HG03039 (cell line): ENCODE measurements around the gene LRBA.

Source experiments
- ATAC-seq: cut with Tn5 transposase; IDR thresholded peaks from one replicate; pipeline ENCODE4 v1.9.1; 2021; ENCODE audit warnings: mild to moderate bottlenecking, moderate library complexity; ENCODE audit not compliant: unreplicated experiment

LRBA gene

DNA sequence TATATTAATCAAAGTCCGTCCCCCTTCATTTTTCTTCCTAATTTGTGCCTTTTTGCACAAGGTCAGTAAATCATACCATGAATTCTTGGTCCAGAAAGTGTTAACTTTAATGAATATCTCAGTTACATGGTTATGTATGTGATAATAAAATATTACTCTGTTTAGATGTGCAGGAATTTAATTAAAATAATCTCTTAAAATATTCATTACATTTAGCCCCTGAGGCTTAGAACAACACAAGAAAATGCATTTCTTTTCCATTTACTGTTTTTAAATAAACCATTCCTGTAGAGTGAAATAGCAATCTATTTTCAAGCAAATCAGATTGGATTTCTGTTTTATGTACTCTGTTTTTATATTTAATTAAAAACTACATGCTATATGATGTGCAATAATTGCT lies 415.5 kb downstream of the LRBA start:
- no peak for ATAC-seq

DNA sequence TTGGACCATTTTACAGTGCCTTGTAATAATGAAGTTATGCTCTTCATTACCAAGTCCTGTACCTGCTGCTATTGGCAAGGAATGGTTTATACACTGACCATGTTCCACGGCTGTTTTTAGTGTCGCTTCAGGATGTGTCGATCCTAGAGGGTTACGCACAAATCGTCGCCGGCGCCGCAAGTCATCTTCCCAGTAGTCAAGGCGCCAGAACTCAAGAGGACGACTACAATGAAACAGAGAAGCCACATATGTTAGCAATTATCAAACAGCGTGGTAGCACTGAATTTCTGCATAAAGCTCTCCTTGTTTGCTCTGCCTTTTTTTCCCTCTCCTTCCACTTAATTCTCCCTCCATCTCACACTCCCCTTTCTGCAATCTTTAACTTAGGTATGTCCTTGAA lies 416.2 kb downstream of the LRBA start:
- ATAC-seq = no peak

GRCh38 chr4:150593996-150594395 lies 421.1 kb downstream of the LRBA start:
- ATAC-seq = no peak

DNA sequence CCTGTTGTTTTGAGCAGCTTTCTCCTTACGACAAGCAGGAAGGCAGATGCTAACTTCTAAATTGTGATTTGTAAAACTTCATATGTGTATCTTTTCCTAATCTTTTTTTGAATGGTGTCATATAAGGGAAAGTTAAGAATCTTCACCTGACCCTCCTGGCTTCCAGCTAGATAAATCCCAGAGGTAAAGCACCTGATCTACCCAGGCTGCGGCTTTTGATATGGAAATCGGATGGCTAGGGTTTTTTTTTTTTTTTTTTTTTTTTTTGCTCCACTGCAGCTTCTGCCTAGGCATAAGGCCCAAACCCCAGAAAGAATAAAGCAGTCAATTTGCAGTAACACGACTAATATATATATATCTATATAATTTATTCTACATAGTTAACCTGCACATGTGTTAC lies 423.2 kb downstream of the LRBA start:
- ATAC-seq = no peak

DNA sequence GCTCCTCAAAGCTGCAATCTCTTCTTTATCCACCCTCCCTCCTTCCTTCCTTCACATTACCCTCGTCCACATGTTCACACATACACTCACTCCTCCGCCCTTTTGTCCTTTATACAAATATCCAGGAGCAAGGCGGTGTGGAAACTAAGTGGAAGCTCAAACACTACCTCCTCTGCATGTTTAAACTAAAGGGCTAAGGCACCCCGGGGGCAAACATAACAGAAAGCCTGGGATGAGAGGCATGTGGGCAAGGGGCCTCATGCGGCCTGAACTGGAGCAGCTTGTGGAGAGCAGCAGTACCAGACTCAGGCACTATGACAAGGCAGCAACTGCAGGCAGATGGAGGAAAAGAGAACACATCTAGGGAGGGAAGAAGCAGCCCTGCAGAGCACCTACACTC lies 423.7 kb downstream of the LRBA start:
- ATAC-seq = no peak

- no peak for ATAC-seq
These were observed 424.5 kb downstream of the LRBA start for GRCh38 chr4:150590631-150591030.

DNA sequence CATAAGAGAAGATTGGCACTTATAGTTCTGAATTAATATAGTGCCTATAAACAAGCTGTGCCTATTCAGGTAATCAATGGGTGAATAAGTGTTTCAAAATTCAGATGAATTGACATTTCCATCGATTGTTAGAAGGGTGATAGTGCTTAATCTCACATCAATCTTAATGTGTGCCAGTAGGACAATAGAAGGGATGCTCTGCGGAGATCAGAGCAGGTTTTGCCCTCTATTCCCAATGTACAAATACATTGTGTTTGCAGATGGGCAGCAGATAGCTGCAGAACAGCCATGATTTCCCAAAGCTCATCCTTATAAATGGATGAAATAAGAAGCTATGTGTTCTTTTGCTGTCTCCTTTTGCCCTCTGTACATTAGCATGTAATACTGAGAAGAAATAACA lies 425.9 kb downstream of the LRBA start:
- no peak for ATAC-seq

GRCh38 chr4:150588316-150588715 lies 426.8 kb downstream of the LRBA start:
- no peak for ATAC-seq

DNA sequence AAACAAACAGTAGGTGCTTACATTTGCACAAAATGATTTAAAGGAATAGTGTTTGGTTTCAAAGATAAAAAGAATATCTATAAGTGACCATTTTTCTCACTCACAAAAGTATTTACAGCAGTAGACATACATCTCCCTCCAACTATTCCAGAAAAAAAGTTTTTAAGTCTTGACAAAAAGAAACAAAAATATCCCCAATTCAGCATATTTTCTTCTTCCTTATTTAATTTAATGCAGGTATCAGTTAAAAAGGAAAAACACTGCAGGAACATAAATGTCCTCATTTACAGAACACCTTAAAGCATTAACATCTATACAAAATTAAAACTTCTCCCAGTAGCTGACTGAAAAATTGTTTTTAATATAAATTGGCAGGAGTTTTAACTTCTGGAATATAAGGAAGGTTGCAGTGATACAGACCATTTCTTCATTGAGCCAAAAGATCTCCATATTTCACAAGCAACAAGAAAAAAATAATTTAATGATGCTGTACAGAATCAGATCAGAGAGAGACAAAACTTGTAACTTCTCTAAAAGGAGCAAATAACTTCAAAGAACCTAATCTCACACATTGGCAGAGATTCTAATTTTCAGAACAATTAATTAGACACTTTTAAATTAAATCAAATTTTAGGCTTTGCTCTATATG lies 428.8 kb downstream of the LRBA start:
- ATAC-seq = no peak

DNA sequence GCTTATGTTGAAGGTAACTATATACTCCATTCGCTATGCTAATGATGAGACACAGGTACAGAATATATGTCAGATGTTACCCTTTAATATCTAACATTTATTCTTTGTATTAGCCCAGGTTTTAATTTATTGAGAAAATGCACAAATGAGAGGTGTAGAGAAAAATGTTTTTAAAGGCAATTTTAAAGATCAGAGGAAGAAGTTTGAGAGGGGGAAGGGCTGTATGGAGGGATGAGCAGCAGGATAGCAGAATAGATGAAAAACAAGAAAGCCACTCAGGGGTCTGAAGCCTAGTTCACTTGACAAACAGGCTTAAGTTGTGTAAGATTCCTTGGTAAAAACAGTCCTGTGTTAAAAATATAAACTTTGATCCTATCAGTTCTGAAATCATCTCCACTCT lies 429.5 kb downstream of the LRBA start:
- ATAC-seq = no peak

DNA sequence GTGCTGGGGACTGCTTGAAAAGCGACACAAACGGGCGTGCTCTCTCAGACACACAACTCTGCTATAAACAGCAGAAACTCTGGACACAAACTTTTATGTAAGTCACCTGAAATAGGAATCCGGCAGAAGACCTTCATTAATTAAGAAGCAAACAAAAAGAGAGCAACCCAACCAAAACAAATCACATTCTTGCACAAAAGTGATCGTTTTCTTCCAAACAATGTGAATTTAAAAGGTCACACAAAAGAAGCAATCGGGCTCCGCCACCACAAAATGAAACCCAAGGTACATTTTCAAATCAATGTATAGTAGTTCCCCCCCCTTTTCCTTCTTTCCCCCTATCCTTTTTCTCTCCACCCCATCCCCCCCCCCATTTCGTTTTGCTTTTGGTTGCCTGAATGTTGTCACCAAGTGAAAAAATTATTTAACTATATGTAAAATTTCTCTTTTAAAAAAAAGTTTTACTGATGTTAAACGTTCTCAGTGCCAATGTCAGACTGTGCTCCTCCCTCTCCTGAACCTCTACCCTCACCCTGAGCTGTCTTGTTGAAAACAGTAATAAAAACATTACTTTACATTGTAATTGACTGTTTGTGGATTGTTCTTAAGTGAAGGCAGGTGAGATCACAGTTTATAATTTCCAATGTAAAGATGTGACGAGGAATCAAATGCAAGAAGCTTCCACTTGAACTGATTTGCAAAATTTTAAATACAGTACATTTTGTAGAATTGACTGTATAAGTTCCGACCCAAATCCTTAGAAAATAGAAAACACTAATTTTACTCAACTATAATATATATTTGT lies 430.8 kb downstream of the LRBA start:
- ATAC-seq = no peak

DNA sequence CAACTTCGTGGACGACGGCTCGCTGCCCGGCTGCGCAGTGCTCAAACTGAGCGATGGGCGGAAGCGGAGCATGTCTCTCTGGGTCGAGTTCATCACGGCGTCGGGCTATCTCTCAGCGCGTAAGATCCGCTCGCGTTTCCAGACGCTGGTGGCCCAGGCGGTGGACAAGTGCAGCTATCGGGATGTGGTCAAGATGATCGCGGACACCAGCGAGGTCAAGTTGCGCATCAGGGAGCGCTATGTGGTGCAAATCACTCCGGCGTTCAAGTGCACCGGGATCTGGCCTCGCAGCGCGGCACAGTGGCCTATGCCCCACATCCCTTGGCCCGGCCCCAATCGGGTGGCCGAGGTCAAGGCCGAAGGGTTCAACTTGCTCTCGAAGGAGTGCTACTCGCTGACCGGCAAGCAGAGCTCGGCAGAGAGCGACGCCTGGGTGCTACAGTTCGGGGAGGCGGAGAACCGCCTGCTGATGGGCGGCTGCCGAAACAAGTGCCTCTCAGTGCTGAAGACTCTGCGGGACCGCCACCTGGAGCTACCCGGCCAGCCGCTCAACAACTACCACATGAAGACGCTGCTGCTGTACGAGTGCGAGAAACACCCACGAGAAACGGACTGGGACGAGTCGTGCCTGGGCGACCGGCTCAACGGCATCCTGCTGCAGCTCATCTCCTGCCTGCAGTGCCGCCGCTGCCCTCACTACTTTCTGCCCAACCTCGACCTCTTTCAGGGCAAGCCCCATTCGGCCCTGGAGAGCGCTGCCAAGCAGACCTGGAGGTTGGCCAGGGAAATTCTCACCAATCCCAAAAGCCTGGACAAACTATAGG lies 431.6 kb downstream of the LRBA start:
- ATAC-seq = no peak

DNA sequence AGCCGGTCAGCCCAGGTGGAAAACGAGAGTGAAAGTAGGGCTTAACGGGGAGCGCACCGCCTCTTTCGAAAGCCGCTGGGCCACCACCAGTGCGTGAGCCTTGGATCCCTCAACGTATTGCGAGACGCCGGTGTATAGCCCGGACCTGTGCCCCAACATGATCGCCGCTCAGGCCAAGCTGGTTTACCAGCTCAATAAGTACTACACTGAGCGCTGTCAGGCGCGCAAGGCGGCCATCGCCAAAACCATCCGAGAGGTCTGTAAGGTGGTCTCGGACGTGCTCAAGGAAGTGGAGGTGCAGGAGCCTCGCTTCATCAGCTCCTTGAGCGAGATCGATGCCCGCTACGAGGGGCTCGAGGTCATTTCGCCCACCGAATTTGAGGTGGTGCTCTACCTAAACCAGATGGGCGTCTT lies 432.2 kb downstream of the LRBA start:
- ATAC-seq = no peak

DNA sequence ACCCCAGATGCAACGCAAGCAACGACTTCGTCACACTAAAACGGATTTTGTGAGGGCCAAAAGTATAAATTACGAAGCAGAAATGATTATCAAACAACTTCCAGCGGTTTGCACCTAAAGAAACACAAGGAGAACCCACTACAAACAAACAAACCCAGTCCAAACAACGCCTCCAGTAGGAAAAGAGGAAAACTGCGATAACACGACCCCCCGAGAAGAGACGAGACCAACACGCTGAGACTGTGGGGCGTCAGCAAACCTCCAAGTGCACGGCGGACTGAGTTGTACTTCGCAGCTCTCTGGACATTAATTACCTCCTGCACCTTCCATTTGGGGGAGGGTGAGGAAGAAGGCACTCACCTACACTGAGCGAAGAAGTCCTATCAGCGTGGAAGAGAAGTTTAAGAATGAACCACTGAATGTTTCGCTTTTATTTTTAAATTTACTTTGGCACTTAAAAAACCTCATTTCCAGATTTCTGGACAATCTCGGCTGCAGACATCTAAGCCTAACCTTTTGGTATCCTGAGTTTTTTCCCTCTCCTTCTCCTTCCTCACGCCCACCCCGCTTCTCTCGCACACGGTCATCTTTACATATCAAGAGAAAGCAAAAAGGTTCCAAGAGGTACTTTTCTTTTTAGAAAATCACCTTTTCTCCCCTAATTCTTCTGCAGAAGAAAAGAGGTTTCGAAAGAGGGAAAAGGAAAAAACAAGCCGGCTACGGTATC lies 432.8 kb downstream of the LRBA start, which contains the start of gene MAB21L2:
Gene MAB21L2 (plus strand): TSS at position 6 of the 727 bp plus-strand sequence. CDS start 879 bp downstream, outside the sequence.
- no peak for ATAC-seq

GRCh38 chr4:150581641-150582051 lies 433.4 kb downstream of the LRBA start:
- no peak for ATAC-seq

DNA sequence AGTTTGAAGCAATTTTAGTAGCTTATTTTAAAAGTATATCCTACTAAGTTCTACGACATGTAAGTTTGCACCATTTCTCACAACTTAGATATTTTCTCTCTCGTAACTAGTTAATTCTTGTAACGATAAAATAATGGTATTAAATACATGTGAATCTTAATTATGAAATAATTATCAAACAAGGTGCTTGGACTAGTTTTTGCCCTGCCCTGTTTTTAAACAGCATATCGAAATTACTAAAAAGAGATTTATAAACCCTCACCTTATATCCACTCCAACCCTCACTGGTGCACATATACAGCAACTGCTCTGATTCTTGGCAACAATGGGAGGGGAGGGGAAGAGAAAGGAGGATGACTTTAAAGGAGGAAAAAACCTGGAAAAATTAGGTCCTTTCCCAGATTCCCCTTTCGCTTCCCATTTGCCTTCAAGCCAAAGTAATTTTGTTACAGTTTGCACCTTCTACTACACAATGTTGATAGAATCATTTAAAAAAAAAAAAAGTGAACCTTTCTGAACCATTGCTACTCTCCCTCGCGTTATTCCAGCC lies 434.0 kb downstream of the LRBA start:
- ATAC-seq = no peak

DNA sequence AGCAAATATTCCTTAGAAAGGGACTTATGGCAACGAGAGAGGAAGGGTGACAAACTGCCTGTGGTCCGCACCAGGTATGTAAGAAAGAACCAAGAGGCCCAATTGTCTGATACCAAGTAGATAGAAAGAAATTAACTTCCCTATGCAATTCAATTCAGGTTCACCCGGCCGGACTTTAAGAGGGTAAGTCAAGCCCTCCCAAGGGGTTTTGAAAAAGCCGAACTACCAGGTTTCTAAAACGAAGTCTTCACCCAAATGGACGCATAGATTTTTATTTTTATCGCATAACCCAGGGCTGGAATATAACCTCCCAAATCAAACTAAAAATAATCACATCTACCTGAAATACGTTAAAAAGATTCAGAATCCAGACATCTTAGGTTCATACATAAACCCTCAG lies 434.8 kb downstream of the LRBA start:
- ATAC-seq = no peak

DNA sequence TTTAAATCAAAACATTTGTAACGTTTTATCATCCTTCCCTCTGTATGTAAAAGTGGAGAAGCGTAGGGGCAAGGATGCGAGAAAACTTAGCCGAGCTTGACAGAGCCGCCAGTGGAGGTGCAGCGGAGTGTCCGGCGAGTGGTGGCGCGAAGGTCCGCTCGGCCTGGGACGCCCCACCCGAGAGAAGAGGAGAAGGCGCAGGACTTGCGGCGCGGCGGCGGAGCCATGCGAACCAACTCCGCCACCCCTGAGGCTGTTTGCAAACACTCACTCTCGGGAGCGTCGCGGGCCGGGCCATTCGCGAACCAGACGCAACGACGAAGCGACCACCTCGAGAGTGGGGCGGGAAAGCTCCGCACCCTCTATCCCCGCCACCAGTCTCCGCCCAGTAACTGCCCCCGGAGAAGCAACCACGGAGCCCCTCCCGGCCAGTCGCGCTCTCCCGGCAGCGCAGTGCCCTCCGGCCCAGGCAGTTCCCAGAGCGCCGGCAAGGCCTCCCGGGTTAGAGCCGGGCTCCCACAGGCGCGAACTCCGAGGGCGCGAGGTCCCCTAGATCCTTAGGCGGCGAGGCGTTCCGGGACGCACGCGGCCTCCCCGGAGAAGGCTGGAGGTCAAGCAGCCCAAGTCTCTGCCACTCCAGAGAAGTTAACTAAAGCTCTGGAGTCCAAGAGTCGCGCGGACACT lies 435.4 kb downstream of the LRBA start:
- ATAC-seq = no peak

DNA sequence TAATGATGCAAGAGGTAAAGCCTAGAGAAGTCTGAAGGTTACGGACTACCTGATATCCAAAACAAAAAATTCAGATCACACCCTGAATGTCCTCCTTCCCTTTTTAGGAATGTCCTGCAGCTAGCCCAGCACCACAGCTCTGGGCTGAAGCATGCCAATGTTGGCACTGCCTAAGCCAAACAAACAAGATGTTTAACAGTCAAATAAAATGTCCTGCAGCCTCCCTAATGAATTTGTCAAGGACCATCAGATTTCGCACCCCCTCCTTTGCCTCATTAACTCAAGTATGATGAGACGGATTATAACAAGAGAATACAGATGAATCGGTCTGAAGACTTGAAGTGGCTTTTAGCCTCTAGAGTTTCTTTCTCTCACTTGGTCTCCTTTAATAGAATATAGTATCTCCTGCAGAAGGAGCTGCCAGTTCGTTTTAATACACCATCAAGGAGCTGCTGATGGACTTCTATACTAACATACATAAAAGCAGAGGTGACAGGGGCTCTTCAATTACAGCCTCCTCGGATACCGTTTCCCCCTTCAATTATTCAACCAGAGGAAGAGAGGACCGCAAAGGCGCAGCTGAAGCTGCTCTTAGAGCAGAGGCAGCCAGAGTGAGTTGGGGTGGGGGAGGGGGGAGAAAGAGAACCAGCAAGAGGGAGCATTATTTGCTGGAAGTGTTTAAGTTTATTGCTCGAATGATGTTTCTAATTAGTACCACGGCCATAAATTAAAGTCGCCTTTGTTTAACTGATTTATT lies 436.2 kb downstream of the LRBA start:
- no peak for ATAC-seq
